SK-N-SH (cell line): Measurements from ENCODE around the gene PLCB1. TPM values are rescaled to one million over a fixed set of nuclear protein-coding genes. Genes with fewer than 3 reads are reported as not detected.

Experiments used
- CTCF ChIA-PET: fragments of 300-600, 350-600 bp; formaldehyde crosslinking; extraction: SDS; loops from one replicate; lab custom pipeline; 2021; lab: Yijun Ruan, JAX
- POLR2A ChIA-PET: fragments of 350-600 bp; sonication (Branson Sonifier 250); formaldehyde crosslinking; extraction: SDS; loops from one replicate; lab custom pipeline; 2020; ENCODE audit warnings: antibody characterized with exemption, inconsistent platforms; lab: Yijun Ruan, JAX
- DNase-seq: peaks from one replicate; pipeline ENCODE4 v3.0.0; 2012
- H2AFZ ChIP-seq: fragments of 200-600 bp; sonication (generic); 2 replicates; pipeline ENCODE4 v1.8.1; 2016; ENCODE audit warnings: antibody characterized with exemption, mild to moderate bottlenecking, low read depth
- H3F3A ChIP-seq: fragments of 200-600 bp; sonication (generic); replicated peaks from 2 replicates; pipeline ENCODE3; 2016; ENCODE audit warnings: antibody characterized with exemption, mild to moderate bottlenecking; ENCODE audit not compliant: insufficient read depth
- H3K27ac ChIP-seq, 2 experiments: fragments of 200-500 bp in 1 of 2; fragments of 200-600 bp in 1 of 2; sonication (Bioruptor generic) in 1 of 2; sonication (generic), shearing (Covaris generic) in 1 of 2; 2 replicates each; pipeline versions ENCODE4 v1.5.1 to v1.6.1; 2014 to 2016; ENCODE audit warnings: low read depth in 2 of 2, inconsistent platforms in 1 of 2, low read length in 1 of 2, mild to moderate bottlenecking in 1 of 2, mixed read lengths in 1 of 2
- H3K27me3 ChIP-seq: fragments of 200-600 bp; sonication (generic), shearing (Covaris generic); 2 replicates; pipeline ENCODE4 v1.6.1; 2016; ENCODE audit warnings: mixed run types; ENCODE audit not compliant: insufficient read depth
- H3K36me3 ChIP-seq, 2 experiments: fragments of 200-500 bp in 1 of 2; fragments of 200-600 bp in 1 of 2; sonication (Bioruptor generic) in 1 of 2; sonication (generic) in 1 of 2; replicated peaks in 1 of 2; 2 replicates each; pipeline versions ENCODE3 to v1.5.1; 2014 to 2016; ENCODE audit warnings: low read length in 1 of 2, mild to moderate bottlenecking in 1 of 2; ENCODE audit not compliant: insufficient read depth in 2 of 2, control insufficient read depth in 1 of 2
- H3K4me1 ChIP-seq, 2 experiments: fragments of 200-500 bp in 1 of 2; fragments of 200-600 bp in 1 of 2; sonication (Bioruptor generic) in 1 of 2; sonication (generic), shearing (Covaris generic) in 1 of 2; 2 replicates each; pipeline versions ENCODE4 v1.5.1 to v1.6.1; 2014 to 2016; ENCODE audit warnings: low read depth in 1 of 2, low read length in 1 of 2, mixed run types in 1 of 2; ENCODE audit not compliant: insufficient read depth in 2 of 2, control insufficient read depth in 1 of 2
- H3K4me2 ChIP-seq: fragments of 200-600 bp; sonication (generic), shearing (Covaris generic); 2 replicates; pipeline ENCODE4 v1.6.1; 2017; ENCODE audit warnings: mixed run types
- H3K4me3 ChIP-seq, 2 experiments: fragments of 200-500 bp in 1 of 2; fragments of 200-600 bp in 1 of 2; sonication (Bioruptor generic) in 1 of 2; sonication (generic), shearing (Covaris generic) in 1 of 2; 2 replicates each; pipeline versions ENCODE4 v1.5.1 to v1.8.1; 2014 to 2016; ENCODE audit warnings: low read depth in 2 of 2, inconsistent platforms in 1 of 2, low read length in 1 of 2, mild to moderate bottlenecking in 1 of 2, mixed read lengths in 1 of 2, moderate library complexity in 1 of 2
- H3K79me2 ChIP-seq: fragments of 200-600 bp; sonication (generic); 2 replicates; pipeline ENCODE4 v1.8.1; 2017; ENCODE audit warnings: mild to moderate bottlenecking; ENCODE audit not compliant: insufficient read depth
- H3K9ac ChIP-seq: fragments of 200-600 bp; sonication (generic); 2 replicates; pipeline ENCODE4 v1.6.1; 2017; ENCODE audit warnings: mixed run types
- H3K9me2 ChIP-seq: fragments of 200-600 bp; sonication (generic); 2 replicates; pipeline ENCODE4 v1.6.1; 2017; ENCODE audit warnings: mixed run types
- H3K9me3 ChIP-seq: fragments of 200-600 bp; sonication (generic); 2 replicates; pipeline ENCODE4 v1.6.1; 2017; ENCODE audit warnings: mixed run types, mild to moderate bottlenecking, moderate library complexity
- H4K20me1 ChIP-seq: fragments of 200-600 bp; sonication (generic); 2 replicates; pipeline ENCODE4 v1.6.1; 2017; ENCODE audit warnings: mild to moderate bottlenecking, mixed run types; ENCODE audit not compliant: insufficient read depth
- CHD2 ChIP-seq: fragments of 150-350 bp; IDR thresholded peaks from 2 replicates; pipeline ENCODE4 v1.6.1; 2018; ENCODE audit warnings: low read length; ENCODE audit not compliant: partially characterized antibody
- FOSL2 ChIP-seq: IDR thresholded peaks from 2 replicates; pipeline ENCODE4 v1.4.0; 2012; ENCODE audit warnings: low read depth, mild to moderate bottlenecking, moderate library complexity, borderline replicate concordance
- FOXJ3 ChIP-seq: sonication (generic); formaldehyde crosslinking; IDR thresholded peaks from 2 replicates; pipeline ENCODE4 v1.5.1; 2020; ENCODE audit warnings: mild to moderate bottlenecking, missing genetic modification reagents
- FOXM1 ChIP-seq: IDR thresholded peaks from 2 replicates; pipeline ENCODE4 v1.4.0; 2012; ENCODE audit warnings: low read depth, mild to moderate bottlenecking
- GABPA ChIP-seq: IDR thresholded peaks from 2 replicates; pipeline ENCODE4 v1.4.0; 2012; ENCODE audit warnings: low read depth, mild to moderate bottlenecking
- GATA2 ChIP-seq: sonication (generic); formaldehyde crosslinking; IDR thresholded peaks from 2 replicates; pipeline ENCODE4 v1.5.0; 2020; ENCODE audit warnings: mild to moderate bottlenecking, missing genetic modification reagents
- IRF3 ChIP-seq: fragments of 150-350 bp; IDR thresholded peaks from 2 replicates; pipeline ENCODE4 v1.6.1; 2016; ENCODE audit warnings: mild to moderate bottlenecking, low read depth, low read length
- JUND ChIP-seq: IDR thresholded peaks from 2 replicates; pipeline ENCODE4 v1.4.0; 2012
- MAX ChIP-seq: IDR thresholded peaks from 2 replicates; pipeline ENCODE4 v1.4.0; 2012; ENCODE audit warnings: low read depth
- NRF1 ChIP-seq: IDR thresholded peaks from 2 replicates; pipeline ENCODE4 v1.6.1; 2012; ENCODE audit warnings: low read depth, mild to moderate bottlenecking, low read length
- RCOR1 ChIP-seq: fragments of 150-350 bp; IDR thresholded peaks from 2 replicates; pipeline ENCODE4 v1.6.1; 2017; ENCODE audit warnings: antibody characterized with exemption, low read length
- REST ChIP-seq: IDR thresholded peaks from 2 replicates; pipeline ENCODE4 v1.6.1; 2012; ENCODE audit warnings: mild to moderate bottlenecking, low read depth, low read length, moderate library complexity
- RXRA ChIP-seq: IDR thresholded peaks from 2 replicates; pipeline ENCODE4 v1.4.0; 2012; ENCODE audit warnings: low read depth, mild to moderate bottlenecking, borderline replicate concordance
- SIN3A ChIP-seq: IDR thresholded peaks from 2 replicates; pipeline ENCODE4 v1.6.1; 2012; ENCODE audit warnings: low read depth, mild to moderate bottlenecking, low read length, moderate library complexity, borderline replicate concordance
- TAF1 ChIP-seq: IDR thresholded peaks from 2 replicates; pipeline ENCODE4 v1.6.1; 2012; ENCODE audit warnings: low read depth, mild to moderate bottlenecking, low read length, moderate library complexity, borderline replicate concordance
- TCF12 ChIP-seq: IDR thresholded peaks from 2 replicates; pipeline ENCODE4 v1.4.0; 2012
- YY1 ChIP-seq: IDR thresholded peaks from 2 replicates; pipeline ENCODE4 v1.4.0; 2012; ENCODE audit warnings: low read depth, mild to moderate bottlenecking
- ZBTB33 ChIP-seq: IDR thresholded peaks from 2 replicates; pipeline ENCODE4 v1.4.0; 2012; ENCODE audit warnings: low read depth, borderline replicate concordance
- WGBS: methylation state at CpG from one replicate; pipeline ENCODE4 v1.1.6; 2017; ENCODE audit warnings: low lambda C conversion rate; 5-methylcytosine and 5-hydroxymethylcytosine counted together
- polyA plus RNA-seq, 3 experiments: library from polyadenylated mRNA; depleted of rRNA; stranded (reverse); fragments of >200 nt; gene quantifications; 2 replicates each; pipeline ENCODE4 v1.2.3, GENCODE V29; 2012

PLCB1 gene
- polyA plus RNA-seq, 1 of the 3 experiments (the other 2 are of a cell fraction): 10.5 TPM

GRCh38 chr20:8143474-8143873 is 11.4 kb downstream of the PLCB1 start:
- Histone ChIP-seq H3K9ac (no peak overlapping the region), H3K9me2 (no peaks in the 10 kb centered on the region), H3K27ac (no peak overlapping the region), H3K4me1 (peaks cover 2 to 27% of the 10 kb centered on the region in 2 experiments; a peak in 2 of 4 replicates), H3K79me2 (peaks cover 90% of the 10 kb centered on the region), H3F3A (peaks cover 14% of the 10 kb centered on the region), H3K36me3 (peaks cover 3 to 11% of the 10 kb centered on the region in 2 experiments), H4K20me1 (no peaks in the 10 kb centered on the region), H3K27me3 (no peaks in the 10 kb centered on the region), H3K9me3 (no peaks in the 10 kb centered on the region), H3K4me3 (no peak overlapping the region), H2AFZ (no peak overlapping the region), H3K4me2 (no peak overlapping the region)
- TF ChIP-seq MAX: no peak
- DNase-seq: no peak
- CTCF ChIA-PET: no interaction called here
- 94% methylated on average over 3 of the region's 3 CpGs for WGBS
- POLR2A ChIA-PET: no interaction called here

- Histone ChIP-seq H3K4me1 (peaks cover 3 to 37% of the 10 kb centered on the region in 2 experiments; a peak in 2 of 4 replicates), H3K9me2 (no peaks in the 10 kb centered on the region), H3K79me2 (peaks cover 87% of the 10 kb centered on the region), H3K9ac (no peak overlapping the region), H3K36me3 (peaks cover 3 to 11% of the 10 kb centered on the region in 2 experiments), H4K20me1 (no peaks in the 10 kb centered on the region), H3K4me2 (no peak overlapping the region), H3K9me3 (no peaks in the 10 kb centered on the region), H2AFZ (no peak overlapping the region), H3K27ac (no peak overlapping the region), H3F3A (peaks cover 25% of the 10 kb centered on the region), H3K27me3 (no peaks in the 10 kb centered on the region), H3K4me3 (no peak overlapping the region)
- no peak for TF ChIP-seq SIN3A
- no peak for TF ChIP-seq REST
- TF ChIP-seq ZBTB33: no peak
- no peak for TF ChIP-seq NRF1
- no peak for TF ChIP-seq MAX
- no peak for TF ChIP-seq RXRA
- TF ChIP-seq GABPA: no peak
- TF ChIP-seq CHD2: no peak
- TF ChIP-seq FOXM1: no peak
- TF ChIP-seq FOSL2: no peak
- TF ChIP-seq YY1: no peak
- TF ChIP-seq FOXJ3 (CRISPR knock-in tag): no peak
- TF ChIP-seq GATA2 (CRISPR knock-in tag): no peak
- no peak for TF ChIP-seq IRF3
- TF ChIP-seq TCF12: no peak
- no peak for TF ChIP-seq RCOR1
- no peak for TF ChIP-seq JUND
- TF ChIP-seq TAF1: no peak
- ChIA-PET CTCF (no interaction called here), POLR2A (no interaction called here)
- DNase-seq: no peak
- 86% methylated on average over 13 of the region's 13 CpGs for WGBS
Measured at GRCh38 chr20:8144282-8145245, 12.5 kb downstream of the PLCB1 start.
